Activated naive CD8-positive, alpha-beta T cell treated with anti-CD3 and anti-CD28 coated beads, Interleukin-2, amount 50 U/mL, for 16 hours (primary cell): Measurements from ENCODE around the gene MAF.

Experiments used
- DNase-seq: peaks from one replicate; pipeline ENCODE4 v3.0.0-alpha.2; 2020; ENCODE audit warnings: low read depth, low spot score

The MAF gene

DNA sequence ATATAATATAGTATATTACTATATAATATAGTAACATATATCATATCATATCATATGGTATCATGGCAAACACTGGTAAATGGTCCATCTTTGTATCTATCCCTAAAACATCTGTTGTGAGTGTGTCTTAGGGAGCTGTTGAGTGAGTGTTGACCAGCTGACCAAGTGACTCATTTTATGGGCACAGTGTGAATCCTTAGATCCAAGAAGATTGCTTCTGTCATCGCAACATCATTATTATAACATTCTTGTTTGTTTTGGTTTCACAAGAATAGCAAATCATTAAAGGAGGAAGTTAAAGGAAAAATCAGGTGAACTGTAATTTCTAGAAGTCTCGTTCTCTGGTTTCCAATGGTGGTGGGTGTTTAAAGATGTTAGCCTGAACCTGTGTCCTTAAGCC lies 11.7 kb upstream of the MAF start:
- no peak for DNase-seq

DNA sequence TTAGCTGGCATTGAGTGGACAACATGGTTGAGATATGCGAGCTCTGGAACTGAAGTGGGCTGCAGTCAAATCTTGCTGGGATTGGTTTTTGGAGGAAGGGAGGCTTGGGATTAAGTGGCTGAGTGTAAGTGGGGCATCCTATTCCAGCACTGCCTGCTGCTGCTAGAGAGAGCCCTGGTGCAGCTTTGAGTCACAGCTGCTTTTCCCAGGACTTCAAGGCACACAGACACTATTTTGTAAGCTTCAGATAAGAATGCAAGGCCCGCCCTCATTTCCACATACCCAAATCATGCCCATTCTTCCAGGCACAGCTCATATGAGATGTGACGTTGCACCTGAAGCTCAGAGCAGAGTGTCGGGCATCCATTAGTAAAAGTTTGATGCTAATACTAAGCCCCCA lies 10.2 kb upstream of the MAF start:
- no peak for DNase-seq

GRCh38 chr16:79609861-79610260 lies 9.3 kb upstream of the MAF start:
- DNase-seq, result no peak

- no peak for DNase-seq
Observed at GRCh38 chr16:79608976-79609375, 8.4 kb upstream of the MAF start.

GRCh38 chr16:79607587-79607986 lies 7.0 kb upstream of the MAF start:
- no peak for DNase-seq

DNA sequence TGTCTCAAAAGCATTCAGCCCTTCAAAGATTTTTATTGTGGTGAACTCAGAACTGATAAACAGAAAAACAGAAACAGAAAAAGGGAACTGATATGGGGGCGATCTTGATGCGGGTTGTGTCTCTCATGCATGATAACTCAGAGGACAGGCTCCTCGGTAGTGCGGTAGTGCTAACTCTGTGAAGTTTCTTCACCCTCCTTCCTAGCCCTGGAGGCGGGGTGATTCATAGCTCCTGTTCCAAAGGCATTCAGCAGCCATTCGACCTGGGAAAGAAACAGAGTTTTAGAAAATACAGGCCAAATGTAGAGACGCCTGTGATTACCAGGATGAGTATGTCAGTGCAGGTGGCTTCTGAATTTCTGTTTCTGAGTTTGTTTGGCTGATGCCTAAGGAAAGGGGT lies 5.5 kb upstream of the MAF start:
- no peak for DNase-seq

GRCh38 chr16:79603055-79603454 lies 2.5 kb upstream of the MAF start:
- DNase-seq, result no peak

- DNase-seq, result no peak
Observed at GRCh38 chr16:79602628-79603014, 2.1 kb upstream of the MAF start.

DNA sequence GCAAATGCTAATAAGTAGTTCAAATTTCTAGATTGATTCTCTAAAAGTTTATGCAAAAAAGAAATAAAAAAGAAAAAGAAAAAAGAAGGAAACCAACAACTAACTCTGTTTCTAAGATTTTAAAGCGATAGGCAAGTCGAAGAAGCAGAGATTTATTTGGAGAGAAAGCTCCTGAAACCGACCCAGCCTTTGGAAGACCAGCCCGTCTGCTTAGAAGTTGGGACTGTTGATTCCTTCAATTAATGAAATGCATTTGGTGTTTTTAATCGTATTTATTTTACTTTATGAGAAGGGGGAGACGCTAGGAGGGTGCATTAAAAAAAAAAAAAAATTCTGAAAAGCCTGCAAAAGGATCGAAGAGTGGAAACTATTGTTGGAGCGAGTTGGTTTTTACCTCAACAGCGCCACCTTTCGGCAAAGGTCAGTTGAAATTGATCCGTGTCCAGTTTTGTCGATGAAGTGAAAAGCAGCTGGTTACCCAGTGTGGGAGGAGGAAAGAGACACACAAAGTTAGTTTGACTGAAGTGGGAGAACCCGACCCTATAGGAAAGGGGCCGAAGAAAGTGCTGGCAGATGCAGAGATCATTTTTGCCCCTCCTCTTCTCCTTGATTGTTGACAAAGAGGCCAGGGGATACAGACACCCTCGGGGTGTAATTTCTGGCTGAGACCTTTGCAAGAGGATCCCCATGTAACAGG lies 1.5 kb upstream of the MAF start:
- DNase-seq, result peak; percentile 33

- DNase-seq, result no peak
Observed at GRCh38 chr16:79601092-79601930, 774 bp upstream of the MAF start.

- no peak for DNase-seq
Observed at GRCh38 chr16:79599837-79600637, 500 bp downstream of the MAF start.

GRCh38 chr16:79599256-79599836 lies 1.2 kb downstream of the MAF start:
- DNase-seq, result no peak

DNA sequence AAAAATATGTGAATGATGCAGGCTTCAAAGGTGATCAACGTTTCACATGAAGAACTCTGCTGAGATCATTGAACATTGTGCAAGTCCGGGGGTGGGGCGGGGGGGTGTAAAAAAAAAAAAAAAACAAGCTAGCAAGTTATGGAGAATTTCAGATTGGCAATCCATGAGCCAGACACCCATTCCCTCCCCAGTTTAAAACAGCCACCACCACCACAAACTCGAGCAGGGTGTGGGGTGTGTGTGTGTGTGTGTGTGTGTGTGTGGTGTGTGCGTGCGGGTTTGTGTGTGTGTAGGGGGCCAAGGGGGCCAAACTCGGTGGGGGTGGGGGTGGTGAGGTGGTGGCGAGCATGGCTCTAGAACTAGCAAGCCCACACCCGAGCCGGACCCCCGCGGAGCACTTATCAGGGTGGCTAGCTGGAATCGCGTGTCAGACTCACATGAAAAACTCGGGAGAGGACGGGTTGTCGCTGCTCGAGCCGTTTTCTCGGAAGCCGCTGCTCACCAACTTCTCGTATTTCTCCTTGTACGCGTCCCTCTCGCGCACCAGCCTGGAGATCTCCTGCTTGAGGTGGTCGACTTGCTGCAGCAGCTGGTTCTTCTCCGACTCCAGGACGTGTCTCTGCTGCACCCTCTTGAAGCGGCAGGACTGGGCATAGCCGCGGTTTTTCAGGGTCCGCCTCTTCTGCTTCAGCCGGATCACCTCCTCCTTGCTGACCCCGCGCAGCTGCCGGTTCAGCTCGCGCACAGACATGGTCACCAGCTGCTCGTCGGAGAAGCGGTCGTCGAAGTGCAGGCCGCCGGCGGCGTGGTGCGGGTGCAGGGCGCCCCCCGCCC lies 2.0 kb downstream of the MAF start:
- no peak for DNase-seq

GRCh38 chr16:79598063-79598347 lies 2.5 kb downstream of the MAF start:
- DNase-seq, result no peak

DNA sequence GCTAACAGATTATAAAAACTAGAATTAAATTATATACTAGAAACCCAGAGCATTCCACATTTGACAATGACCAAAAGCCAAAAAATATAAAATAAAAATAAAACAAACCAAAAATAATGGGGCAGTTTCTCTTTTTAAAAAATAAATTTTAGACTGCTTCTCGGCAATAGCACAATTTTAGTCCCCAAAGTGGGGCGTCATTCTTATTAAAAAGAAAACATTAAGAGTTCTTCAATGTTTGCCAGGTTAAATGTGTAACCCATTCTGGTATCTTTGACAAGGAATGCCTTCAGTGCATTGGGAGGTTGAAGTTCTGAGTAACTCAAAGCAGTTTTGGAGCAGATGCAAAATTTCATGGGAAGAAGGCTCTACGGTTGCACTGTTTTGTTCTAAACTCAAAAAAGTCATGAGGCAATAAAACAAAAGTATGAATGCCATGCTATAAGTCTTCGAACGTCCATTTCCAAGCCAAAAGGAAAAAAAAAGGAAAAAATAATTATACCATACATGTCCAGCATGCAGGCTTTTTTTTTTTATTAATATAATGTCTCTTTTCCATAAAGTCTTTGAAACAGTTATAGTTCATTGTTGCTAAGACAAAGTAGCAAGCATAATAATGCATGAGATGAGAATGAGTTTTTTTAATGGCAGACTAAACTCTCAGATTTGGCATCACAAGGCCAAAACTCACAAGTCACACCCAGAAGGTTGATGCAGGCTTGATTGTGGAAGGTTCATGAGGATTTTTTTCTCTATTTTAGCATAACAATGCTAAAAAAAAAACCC lies 3.1 kb downstream of the MAF start:
- no peak for DNase-seq

GRCh38 chr16:79595931-79596450 lies 4.5 kb downstream of the MAF start:
- no peak for DNase-seq

DNA sequence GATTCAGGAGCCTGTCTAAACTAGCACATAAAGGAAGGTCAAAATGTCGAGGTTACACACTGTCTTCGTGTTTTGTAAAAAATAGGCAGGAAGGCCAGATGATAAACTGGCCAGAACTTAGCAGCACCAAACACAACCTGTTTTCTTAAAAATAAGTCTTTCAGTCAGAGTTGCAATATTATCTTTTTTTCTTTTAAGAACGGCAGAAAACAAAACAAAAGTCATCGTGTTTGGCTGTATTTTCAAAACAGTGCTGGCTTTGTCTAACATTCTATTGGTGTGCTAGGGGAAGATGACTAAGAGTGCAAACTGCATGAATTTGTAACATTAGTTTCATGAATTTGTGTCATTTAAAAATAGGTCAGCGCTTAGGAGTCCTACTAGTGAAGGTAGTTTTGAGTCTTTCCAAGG lies 5.3 kb downstream of the MAF start:
- DNase-seq, result no peak

DNA sequence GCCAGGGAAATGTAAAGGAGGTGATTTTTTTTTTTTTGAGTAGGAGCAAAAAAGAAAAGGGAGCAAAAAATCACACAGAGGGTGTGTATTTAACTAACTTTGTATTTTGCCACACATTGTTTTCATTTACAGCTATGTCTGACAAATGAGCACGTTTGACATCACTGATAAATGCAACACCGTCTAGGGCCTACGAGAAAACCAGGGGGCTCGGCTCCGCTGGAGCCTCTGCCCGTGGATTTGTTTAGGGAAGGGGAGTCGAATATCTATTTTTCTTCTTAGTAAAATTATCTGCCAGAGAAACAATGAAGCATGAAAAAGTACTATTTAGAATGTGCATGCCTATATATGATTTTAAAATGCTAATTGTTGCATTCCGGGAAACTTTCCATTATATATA lies 6.8 kb downstream of the MAF start:
- no peak for DNase-seq

- DNase-seq, result no peak
Observed at GRCh38 chr16:79593074-79593531, 7.4 kb downstream of the MAF start.

GRCh38 chr16:79592186-79592585 lies 8.4 kb downstream of the MAF start:
- no peak for DNase-seq
